Stimulated activated memory B cell treated with anti-CD40 and anti-IgM and Interleukin-4, amounts not matched to agents 10 μg/mL and 1 μg/mL and 100 μg/mL, for 72 hours (primary cell): Measurements from ENCODE around the gene BCL2L2.

ENCODE experiments used
- ATAC-seq: fragments of 150-1000 bp; cut with Tn5 transposase; 2 replicates; pipeline ENCODE4 v1.10.0; 2021
- H3K27ac Mint-ChIP-seq: one replicate; pipeline ENCODE4 v1.8.0; 2022; ENCODE audit warnings: mild to moderate bottlenecking, mixed read lengths
- H3K27me3 Mint-ChIP-seq: one replicate; pipeline ENCODE4 v1.8.0; 2022; ENCODE audit warnings: mixed read lengths
- H3K36me3 Mint-ChIP-seq: one replicate; pipeline ENCODE4 v1.8.0; 2022; ENCODE audit warnings: mixed read lengths
- H3K4me1 Mint-ChIP-seq: one replicate; pipeline ENCODE4 v1.8.0; 2022; ENCODE audit warnings: mixed read lengths
- H3K4me3 Mint-ChIP-seq: one replicate; pipeline ENCODE4 v1.8.0; 2022; ENCODE audit warnings: mild to moderate bottlenecking, moderate library complexity, mixed read lengths
- H3K9me3 Mint-ChIP-seq: one replicate; pipeline ENCODE4 v1.8.0; 2022; ENCODE audit warnings: mixed read lengths

BCL2L2 gene

DNA sequence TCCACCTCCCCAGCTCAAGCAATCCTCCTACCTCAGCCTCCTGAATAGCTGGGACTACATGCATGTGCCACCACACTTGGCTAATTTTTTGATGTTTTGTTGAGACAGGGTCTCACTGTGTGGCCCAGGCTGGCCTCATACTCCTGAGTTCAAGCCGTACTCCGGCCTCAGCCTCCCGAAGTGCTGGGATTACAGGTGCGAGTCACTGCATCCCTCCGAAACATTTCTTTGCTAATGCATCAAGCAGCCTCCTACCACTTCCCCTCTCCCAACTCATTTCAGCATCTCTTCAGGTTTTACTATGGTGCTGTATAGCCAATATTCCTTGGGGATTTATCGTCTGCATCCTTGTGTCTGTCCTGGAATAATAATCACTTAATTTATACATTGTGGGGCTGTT lies 48.4 kb downstream of the BCL2L2 start:
- peaks cover 3% of the 10 kb centered on the region for H3K9me3 Mint-ChIP-seq
- no peaks in the 10 kb centered on the region for H3K4me1 Mint-ChIP-seq
- no peak overlapping the region for H3K4me3 Mint-ChIP-seq
- H3K36me3 Mint-ChIP-seq = no peaks in the 10 kb centered on the region
- no peak for ATAC-seq
- H3K27me3 Mint-ChIP-seq = peaks cover 69% of the 10 kb centered on the region
- no peak overlapping the region for H3K27ac Mint-ChIP-seq

DNA sequence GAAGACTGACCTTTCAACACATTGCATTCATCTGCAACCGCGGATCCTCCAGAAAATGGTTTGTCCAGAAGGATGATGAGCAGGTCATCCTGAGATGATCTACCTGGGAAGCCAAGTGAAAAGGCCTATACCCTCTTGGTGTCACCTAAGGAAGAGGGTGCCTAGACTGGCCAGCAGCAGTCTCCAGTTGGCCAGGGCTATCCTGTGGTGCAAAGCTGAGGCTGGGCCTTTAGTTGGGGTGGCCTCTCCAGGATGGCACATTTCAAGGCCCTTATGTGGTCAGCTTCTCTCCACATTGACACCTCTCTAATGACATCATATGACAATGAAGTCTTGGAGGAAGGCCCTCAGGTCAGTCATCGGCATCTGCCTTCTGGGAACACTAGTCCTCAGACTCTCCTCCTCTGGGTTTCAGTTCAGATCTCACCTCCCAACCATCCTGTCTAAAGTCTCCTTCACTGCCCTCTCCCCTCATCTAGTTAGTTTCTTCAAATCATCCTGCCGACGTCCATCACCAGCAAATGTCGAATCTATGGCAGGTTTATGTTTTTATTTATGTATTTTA lies 49.3 kb downstream of the BCL2L2 start:
- H3K27me3 Mint-ChIP-seq = peaks cover 64% of the 10 kb centered on the region
- H3K4me1 Mint-ChIP-seq = no peaks in the 10 kb centered on the region
- no peak for ATAC-seq
- no peak overlapping the region for H3K27ac Mint-ChIP-seq
- H3K9me3 Mint-ChIP-seq = no peaks in the 10 kb centered on the region
- H3K36me3 Mint-ChIP-seq = no peaks in the 10 kb centered on the region
- no peak overlapping the region for H3K4me3 Mint-ChIP-seq

DNA sequence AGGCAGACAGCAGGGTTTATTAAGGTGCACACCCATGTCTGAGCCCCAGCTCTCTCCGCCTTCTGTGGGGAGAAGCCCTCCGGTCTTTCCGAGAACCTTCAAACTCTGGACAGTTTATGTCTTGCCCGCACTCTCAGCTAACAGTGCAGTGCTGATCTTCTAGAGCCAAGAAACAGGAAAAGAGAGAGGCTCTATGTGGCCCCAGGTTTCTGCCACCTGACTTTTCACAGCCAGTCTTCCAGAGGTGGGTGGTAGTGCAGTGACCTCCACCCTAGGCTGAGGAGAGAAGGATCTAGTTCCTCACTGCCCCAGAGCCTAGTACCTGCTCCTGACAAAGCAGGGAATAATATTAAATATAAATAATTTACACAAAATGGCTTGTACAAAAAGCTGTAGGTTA lies 50.0 kb downstream of the BCL2L2 start:
- no peaks in the 10 kb centered on the region for H3K4me1 Mint-ChIP-seq
- no peak overlapping the region for H3K27ac Mint-ChIP-seq
- no peak for ATAC-seq
- H3K27me3 Mint-ChIP-seq = peaks cover 57% of the 10 kb centered on the region
- H3K36me3 Mint-ChIP-seq = no peaks in the 10 kb centered on the region
- H3K4me3 Mint-ChIP-seq = no peak overlapping the region
- H3K9me3 Mint-ChIP-seq = no peaks in the 10 kb centered on the region

DNA sequence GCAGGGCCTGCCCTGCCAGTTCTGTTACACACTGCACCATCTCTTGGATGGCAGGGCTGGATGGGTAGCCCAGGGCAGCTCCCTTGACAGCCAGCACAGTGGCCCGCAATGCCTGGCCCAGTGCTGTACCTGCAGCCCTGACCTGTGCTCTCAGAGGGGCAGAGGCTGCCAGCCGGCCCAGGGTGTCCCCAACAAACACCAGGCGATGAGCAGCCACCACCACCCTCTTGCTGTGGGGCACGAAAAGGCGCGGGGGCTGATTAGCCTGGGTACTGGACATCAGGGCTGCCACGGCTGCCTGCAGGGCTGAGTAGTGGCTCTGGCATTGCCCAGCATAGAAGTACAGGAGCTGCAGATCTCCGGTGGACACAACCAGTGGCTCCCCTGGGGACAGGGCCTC lies 50.6 kb downstream of the BCL2L2 start:
- no peaks in the 10 kb centered on the region for H3K9me3 Mint-ChIP-seq

DNA sequence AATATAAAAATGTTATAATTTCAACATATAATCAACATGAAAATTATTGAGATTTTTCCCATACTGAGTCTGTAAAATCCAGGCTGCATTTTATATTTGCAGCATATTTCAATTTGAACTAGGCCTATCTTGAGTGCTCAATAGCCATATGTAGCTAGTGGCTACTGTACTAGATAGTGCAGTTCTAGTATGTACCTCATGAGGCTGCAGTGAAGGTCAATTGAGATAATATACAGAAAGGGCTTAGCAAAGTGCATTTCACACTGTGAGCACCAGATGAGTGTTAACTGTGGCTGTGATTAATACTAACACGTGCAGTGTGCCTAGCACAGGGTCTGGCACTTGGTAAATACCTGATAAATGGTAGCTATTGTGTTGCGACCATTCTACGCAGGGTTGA lies 51.4 kb downstream of the BCL2L2 start:
- no peak for ATAC-seq
- Mint-ChIP-seq H3K36me3 (no peaks in the 10 kb centered on the region), H3K27me3 (peaks cover 53% of the 10 kb centered on the region), H3K4me3 (no peak overlapping the region), H3K4me1 (no peaks in the 10 kb centered on the region), H3K27ac (no peak overlapping the region), H3K9me3 (no peaks in the 10 kb centered on the region)

More for the DNA sequence above, 50.6 kb downstream of the BCL2L2 start:
- Mint-ChIP-seq H3K27ac (no peak overlapping the region), H3K27me3 (peaks cover 57% of the 10 kb centered on the region), H3K4me3 (no peak overlapping the region), H3K4me1 (no peaks in the 10 kb centered on the region), H3K36me3 (no peaks in the 10 kb centered on the region)
- ATAC-seq = no peak

DNA sequence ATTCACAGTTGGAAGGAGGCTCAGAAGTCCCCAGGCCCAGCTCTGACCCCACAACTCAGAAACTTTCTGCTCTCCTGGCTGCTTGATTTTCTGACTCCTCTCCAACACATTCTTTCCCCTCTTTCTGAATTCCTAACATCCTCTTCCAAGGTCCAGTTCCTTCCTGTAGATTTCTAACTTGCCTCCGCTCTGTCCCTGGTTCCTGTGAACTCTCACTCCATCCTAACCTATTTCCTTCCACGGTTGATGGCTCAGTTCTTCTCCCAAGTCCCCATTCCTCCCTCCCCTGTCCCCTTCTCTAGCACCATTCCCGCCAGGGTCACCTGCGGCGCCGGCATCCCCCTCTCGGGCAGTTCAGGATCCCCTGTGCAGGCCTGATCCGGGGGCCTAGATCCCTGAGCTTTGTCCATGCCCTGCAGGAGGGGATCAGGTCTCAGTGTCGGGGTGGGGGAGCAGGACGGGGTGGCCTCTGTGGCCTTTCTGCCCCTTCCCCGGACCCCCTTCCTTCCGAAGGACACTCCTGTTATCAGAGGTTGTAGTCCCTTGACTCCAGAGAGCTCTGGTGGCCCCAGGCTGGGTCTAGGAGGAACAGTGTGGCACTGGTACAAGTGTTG lies 52.0 kb downstream of the BCL2L2 start:
- ATAC-seq = no peak
- H3K9me3 Mint-ChIP-seq = no peaks in the 10 kb centered on the region
- no peaks in the 10 kb centered on the region for H3K4me1 Mint-ChIP-seq
- no peak overlapping the region for H3K4me3 Mint-ChIP-seq
- H3K27ac Mint-ChIP-seq = no peak overlapping the region
- no peaks in the 10 kb centered on the region for H3K36me3 Mint-ChIP-seq
- H3K27me3 Mint-ChIP-seq = peaks cover 47% of the 10 kb centered on the region

DNA sequence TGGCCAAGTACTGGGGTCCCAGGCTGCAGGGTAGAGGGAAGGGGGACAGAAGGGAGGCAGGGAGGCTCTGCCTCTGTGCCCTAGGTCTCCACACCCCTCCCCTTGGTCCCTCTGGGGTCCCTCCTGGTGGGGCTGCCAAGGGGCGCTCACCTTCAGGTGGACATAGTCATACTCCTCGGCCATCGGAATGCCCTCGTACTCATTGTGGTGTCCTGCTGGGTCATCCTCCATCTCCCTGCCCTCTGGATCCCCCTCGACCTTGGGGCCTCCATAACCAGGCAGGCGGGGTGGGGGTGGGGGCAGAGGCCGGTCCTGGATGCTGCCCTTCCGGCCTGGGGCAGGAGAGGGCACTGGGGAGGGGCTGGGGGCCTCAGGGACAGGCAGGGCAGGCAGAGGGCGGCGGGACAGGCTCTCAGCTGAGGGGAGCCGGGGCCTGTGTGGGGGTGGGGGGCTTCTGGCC lies 52.6 kb downstream of the BCL2L2 start:
- H3K4me1 Mint-ChIP-seq = no peaks in the 10 kb centered on the region
- H3K9me3 Mint-ChIP-seq = no peaks in the 10 kb centered on the region
- no peak overlapping the region for H3K27ac Mint-ChIP-seq
- ATAC-seq = no peak
- H3K36me3 Mint-ChIP-seq = no peaks in the 10 kb centered on the region
- H3K27me3 Mint-ChIP-seq = peaks cover 44% of the 10 kb centered on the region
- no peak overlapping the region for H3K4me3 Mint-ChIP-seq

DNA sequence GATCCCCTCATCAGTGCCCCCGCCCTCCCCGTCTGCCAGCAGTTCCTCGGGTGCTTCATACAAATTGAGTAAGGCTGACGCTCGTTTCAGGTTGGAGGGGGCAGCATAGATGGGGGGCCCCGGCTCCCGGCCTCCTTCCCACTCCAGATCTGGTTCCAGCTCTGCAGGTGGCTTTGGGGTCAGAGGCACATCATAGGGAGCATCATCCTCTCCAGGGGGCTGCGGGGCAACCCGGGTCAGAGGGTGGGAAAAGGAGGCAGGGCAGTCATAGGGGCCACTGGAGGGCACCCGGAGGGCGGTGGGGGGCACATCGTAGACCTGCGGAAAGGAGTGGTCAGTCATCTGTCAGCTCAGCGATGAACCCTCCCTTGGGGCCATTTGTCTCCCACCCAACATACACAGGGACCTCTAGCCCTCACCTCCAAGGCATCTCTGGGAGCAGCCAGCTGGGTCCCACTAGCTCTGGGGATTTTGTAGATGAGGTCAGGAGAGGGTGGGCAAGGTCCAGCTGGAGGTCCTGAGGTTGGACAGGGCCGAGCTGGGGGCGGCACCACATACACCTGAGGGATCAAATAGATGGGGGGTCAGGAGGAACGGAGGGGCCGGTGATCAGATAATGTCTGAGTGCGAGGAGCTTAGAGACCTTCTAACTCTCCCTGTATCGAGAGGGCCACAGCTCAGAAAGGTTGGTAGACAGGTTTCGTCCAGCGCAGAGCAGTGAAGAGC lies 53.3 kb downstream of the BCL2L2 start:
- Mint-ChIP-seq H3K27ac (no peak overlapping the region), H3K27me3 (peaks cover 44% of the 10 kb centered on the region), H3K4me1 (no peaks in the 10 kb centered on the region), H3K4me3 (no peak overlapping the region), H3K9me3 (no peaks in the 10 kb centered on the region), H3K36me3 (no peaks in the 10 kb centered on the region)
- ATAC-seq = no peak

DNA sequence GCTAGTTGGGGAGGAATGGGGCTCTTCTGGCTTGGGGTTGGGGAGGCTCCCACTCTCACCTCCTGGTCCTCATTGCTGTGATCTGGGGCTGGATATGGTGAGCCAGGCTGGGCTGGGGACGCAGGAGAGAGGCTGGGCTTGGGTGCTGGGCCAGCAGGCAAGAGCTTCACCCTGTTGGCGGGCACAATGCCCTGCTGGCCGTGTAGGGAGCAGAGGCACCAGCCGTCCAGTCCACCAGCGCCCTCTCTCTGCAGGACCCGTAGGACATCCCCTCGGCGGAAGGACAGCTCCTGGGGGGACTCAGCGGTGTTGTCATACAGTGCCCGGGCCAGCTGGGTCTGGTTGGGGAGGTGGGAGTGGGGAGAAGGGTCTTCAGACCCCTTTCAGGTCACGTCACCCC lies 53.9 kb downstream of the BCL2L2 start:
- H3K4me1 Mint-ChIP-seq = no peaks in the 10 kb centered on the region
- no peak for ATAC-seq
- H3K9me3 Mint-ChIP-seq = no peaks in the 10 kb centered on the region
- peaks cover 41% of the 10 kb centered on the region for H3K27me3 Mint-ChIP-seq
- H3K27ac Mint-ChIP-seq = no peak overlapping the region
- no peaks in the 10 kb centered on the region for H3K36me3 Mint-ChIP-seq
- H3K4me3 Mint-ChIP-seq = no peak overlapping the region

DNA sequence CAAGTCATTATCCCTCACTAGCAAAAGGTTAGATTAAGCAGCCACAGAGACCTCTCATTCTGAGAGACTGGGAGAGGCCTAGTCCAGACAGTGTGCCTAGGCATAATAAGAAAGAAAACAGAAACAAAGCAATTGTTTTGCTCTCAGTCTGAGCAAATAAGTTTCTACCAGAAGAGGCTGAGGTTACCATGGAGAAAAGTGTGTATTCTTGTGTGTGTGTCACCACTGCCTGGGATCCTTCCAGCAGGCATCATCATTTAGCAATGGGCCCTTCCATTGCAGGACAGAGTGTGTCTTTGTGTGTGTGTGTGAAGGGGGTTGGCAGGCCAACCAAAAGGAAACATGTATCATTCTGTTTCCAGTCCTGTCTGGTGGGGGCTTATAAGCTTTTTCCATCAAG lies 54.7 kb downstream of the BCL2L2 start:
- Mint-ChIP-seq H3K4me1 (no peaks in the 10 kb centered on the region), H3K9me3 (no peaks in the 10 kb centered on the region), H3K36me3 (no peaks in the 10 kb centered on the region), H3K4me3 (no peak overlapping the region), H3K27me3 (peaks cover 36% of the 10 kb centered on the region), H3K27ac (no peak overlapping the region)
- ATAC-seq = no peak
